H9 (cell line): ENCODE measurements around the gene UBQLN3. TPM values are rescaled to one million over a fixed set of nuclear protein-coding genes. Genes with fewer than 3 reads are reported as not detected.

ENCODE experiments used
- DNase-seq: peaks from one replicate; pipeline ENCODE4 v3.0.0-alpha.2; 2017
- H2AFZ ChIP-seq: one replicate; pipeline ENCODE4 v1.6.1; 2013; ENCODE audit warnings: mild to moderate bottlenecking, low read length, control low read depth, moderate library complexity
- H2AK5ac ChIP-seq: 2 replicates; pipeline ENCODE4 v1.6.1; 2013; ENCODE audit warnings: low read length, control low read depth, mixed read lengths; ENCODE audit not compliant: insufficient read length
- H2BK120ac ChIP-seq: one replicate; pipeline ENCODE4 v1.6.1; 2013; ENCODE audit warnings: low read depth, mild to moderate bottlenecking, low read length, control low read depth, inconsistent platforms; ENCODE audit not compliant: poor library complexity, severe bottlenecking
- H2BK12ac ChIP-seq: 2 replicates; pipeline ENCODE4 v1.6.1; 2013; ENCODE audit warnings: low read length, control low read depth, mixed read lengths, low read depth; ENCODE audit not compliant: insufficient read length
- H2BK15ac ChIP-seq: 2 replicates; pipeline ENCODE4 v1.6.1; 2013; ENCODE audit warnings: low read depth, low read length, control low read depth
- H2BK20ac ChIP-seq: one replicate; pipeline ENCODE4 v1.6.1; 2013; ENCODE audit warnings: low read depth, mild to moderate bottlenecking, low read length, control low read depth, inconsistent platforms; ENCODE audit not compliant: poor library complexity, severe bottlenecking
- H2BK5ac ChIP-seq: 2 replicates; pipeline ENCODE4 v1.6.1; 2013; ENCODE audit warnings: low read length, control low read depth, mixed read lengths; ENCODE audit not compliant: insufficient read length
- H3K14ac ChIP-seq: 2 replicates; pipeline ENCODE4 v1.6.1; 2013; ENCODE audit warnings: low read length, control low read depth; ENCODE audit not compliant: insufficient read depth
- H3K18ac ChIP-seq: 2 replicates; pipeline ENCODE4 v1.6.1; 2013; ENCODE audit warnings: low read depth, mild to moderate bottlenecking, mixed read lengths, low read length, control low read depth; ENCODE audit not compliant: insufficient read length
- H3K23ac ChIP-seq: 2 replicates; pipeline ENCODE4 v1.6.1; 2013; ENCODE audit warnings: low read length, control low read depth, mixed read lengths, low read depth; ENCODE audit not compliant: insufficient read length
- H3K23me2 ChIP-seq: 2 replicates; pipeline ENCODE4 v1.6.1; 2013; ENCODE audit warnings: low read depth, mild to moderate bottlenecking, mixed read lengths, low read length, control low read depth; ENCODE audit not compliant: insufficient read length, poor library complexity, severe bottlenecking
- H3K27ac ChIP-seq: 2 replicates; pipeline ENCODE4 v1.5.1; 2013; ENCODE audit warnings: low read length, control low read depth, mixed read lengths, low read depth; ENCODE audit not compliant: insufficient read length
- H3K27me3 ChIP-seq: 2 replicates; pipeline ENCODE4 v1.6.1; 2013; ENCODE audit warnings: low read length, control low read depth, inconsistent platforms; ENCODE audit not compliant: insufficient read depth
- H3K4ac ChIP-seq: 2 replicates; pipeline ENCODE4 v1.6.1; 2013; ENCODE audit warnings: low read depth, mild to moderate bottlenecking, control low read depth, inconsistent platforms, low read length, moderate library complexity
- H3K4me1 ChIP-seq: 2 replicates; pipeline ENCODE4 v1.6.1; 2013; ENCODE audit warnings: low read length, control low read depth, inconsistent platforms; ENCODE audit not compliant: insufficient read depth
- H3K4me2 ChIP-seq: 2 replicates; pipeline ENCODE4 v1.6.1; 2013; ENCODE audit warnings: low read length, control low read depth, mixed read lengths; ENCODE audit not compliant: insufficient read length, insufficient read depth
- H3K56ac ChIP-seq: 2 replicates; pipeline ENCODE4 v1.6.1; 2013; ENCODE audit warnings: low read depth, mild to moderate bottlenecking, mixed read lengths, low read length, control low read depth; ENCODE audit not compliant: insufficient read length
- H3K79me1 ChIP-seq: 2 replicates; pipeline ENCODE4 v1.6.1; 2013; ENCODE audit warnings: low read depth, mild to moderate bottlenecking, moderate library complexity, low read length, control low read depth, inconsistent platforms; ENCODE audit not compliant: insufficient read depth, poor library complexity, severe bottlenecking
- H3K79me2 ChIP-seq: 2 replicates; pipeline ENCODE4 v1.6.1; 2013; ENCODE audit warnings: low read length, control low read depth, inconsistent platforms; ENCODE audit not compliant: insufficient read depth
- H3K9ac ChIP-seq: 2 replicates; pipeline ENCODE4 v1.6.1; 2013; ENCODE audit warnings: low read length, control low read depth, mixed read lengths; ENCODE audit not compliant: insufficient read length; ENCODE audit errors: extremely low read depth
- H3K9me3 ChIP-seq: one replicate; pipeline ENCODE4 v1.6.1; 2013; ENCODE audit warnings: low read depth, low read length, inconsistent platforms; ENCODE audit not compliant: control insufficient read depth
- H3T11ph ChIP-seq: one replicate; pipeline ENCODE4 v1.6.1; 2013; ENCODE audit warnings: mild to moderate bottlenecking, low read length, control low read depth, inconsistent platforms
- H4K20me1 ChIP-seq: one replicate; pipeline ENCODE4 v1.6.1; 2013; ENCODE audit not compliant: control insufficient read depth, insufficient read length, insufficient read depth
- H4K5ac ChIP-seq: 2 replicates; pipeline ENCODE4 v1.6.1; 2013; ENCODE audit warnings: low read depth, mild to moderate bottlenecking, mixed read lengths, low read length, control low read depth; ENCODE audit not compliant: insufficient read length
- H4K8ac ChIP-seq: replicated peaks from 2 replicates; pipeline ENCODE4 v1.6.1; 2013; ENCODE audit warnings: low read length, control low read depth, mixed read lengths, low read depth; ENCODE audit not compliant: insufficient read length
- H4K91ac ChIP-seq: 2 replicates; pipeline ENCODE4 v1.6.1; 2013; ENCODE audit warnings: low read depth, mild to moderate bottlenecking, moderate library complexity, mixed read lengths, low read length, control low read depth; ENCODE audit not compliant: insufficient read length
- H3K27ac Mint-ChIP-seq, 3 experiments: 2 replicates in 2 of 3; 3 replicates in 1 of 3; pipeline ENCODE4 v1.8.0; 2020 to 2021; ENCODE audit warnings: mixed read lengths in 3 of 3, mild to moderate bottlenecking in 1 of 3, moderate library complexity in 1 of 3
- H3K27me3 Mint-ChIP-seq: 2 replicates; pipeline ENCODE4 v1.8.0; 2021; ENCODE audit warnings: low read depth, mild to moderate bottlenecking, moderate library complexity, mixed read lengths
- H3K36me3 Mint-ChIP-seq, 3 experiments: 2 replicates in 2 of 3; 3 replicates in 1 of 3; pipeline ENCODE4 v1.8.0; 2020 to 2021; ENCODE audit warnings: low read depth in 3 of 3, mixed read lengths in 3 of 3; ENCODE audit not compliant: insufficient read depth in 1 of 3
- H3K4me1 Mint-ChIP-seq, 2 experiments: 2 replicates each; pipeline ENCODE4 v1.8.0; 2020; ENCODE audit warnings: mixed read lengths in 2 of 2
- H3K4me3 Mint-ChIP-seq, 2 experiments: 2 replicates in 1 of 2; 3 replicates in 1 of 2; pipeline ENCODE4 v1.8.0; 2020 to 2021; ENCODE audit warnings: mild to moderate bottlenecking in 2 of 2, mixed read lengths in 2 of 2, moderate library complexity in 1 of 2
- H3K9me3 Mint-ChIP-seq, 2 experiments: 2 replicates in 1 of 2; 3 replicates in 1 of 2; pipeline ENCODE4 v1.8.0; 2020; ENCODE audit warnings: mild to moderate bottlenecking in 2 of 2, mixed read lengths in 2 of 2, moderate library complexity in 1 of 2
- WGBS: extraction: QIAGEN DNeasy Blood & Tissue Kit; methylation state at CpG from one replicate; pipeline ENCODE4 v1.1.7; 2013; ENCODE audit warnings: missing lambda C conversion rate, low lambda C conversion rate, mixed read lengths; ENCODE audit not compliant: insufficient read length; ENCODE audit errors: extremely low coverage; 5-methylcytosine and 5-hydroxymethylcytosine counted together
- total RNA-seq: library from RNA; stranded (reverse); gene quantifications from 2 replicates; pipeline ENCODE4 v1.2.1, GENCODE V29; 2021
- TF ChIP-seq, protein P1 (sequence below): fragments of 200-600 bp; sonication (generic); conservative IDR thresholded peaks from 3 replicates; pipeline ENCODE4 v1.8.0; 2021; ENCODE audit warnings: antibody characterized with exemption, mild to moderate bottlenecking

UBQLN3 gene
- total RNA-seq, 1 experiment from 2014 or later: not detected

DNA sequence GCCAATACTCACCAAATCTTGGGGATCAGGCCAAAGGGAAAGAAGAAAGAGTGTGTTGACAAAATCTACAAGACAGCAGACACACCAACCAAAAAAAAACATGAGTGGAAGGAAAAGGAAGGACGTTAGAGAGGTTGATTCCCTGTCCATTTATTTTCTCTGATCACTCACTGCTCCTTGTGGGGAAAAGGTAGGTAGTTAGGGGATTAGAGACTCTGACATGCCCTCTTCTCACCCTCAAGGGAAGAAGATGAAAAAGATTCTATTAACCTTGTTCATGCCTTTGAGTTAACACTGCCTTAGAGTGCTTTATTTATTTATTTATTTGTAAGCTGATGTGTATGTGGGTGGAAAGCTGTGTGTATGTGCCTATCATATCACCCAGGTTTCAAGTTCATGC is 38.7 kb upstream of the UBQLN3 start, which contains the start of gene OR52H1:
TSS of gene OR52H1 (minus strand) at position 101 of the 400 bp plus-strand sequence. CDS start 3,035 bp downstream, outside the sequence.
- Histone ChIP-seq H2BK20ac (no peak within 1 kb of the TSS), H3K23ac (no peak within 1 kb of the TSS), H3K9ac (no peak within 1 kb of the TSS), H3K14ac (no peak within 1 kb of the TSS), H3K79me1 (no peaks in the 10 kb centered on the region), H3K4ac (no peak within 1 kb of the TSS), H2BK120ac (no peak within 1 kb of the TSS), H2BK15ac (no peak within 1 kb of the TSS), H3K27me3 (no peaks in the 10 kb centered on the region), H3K79me2 (no peaks in the 10 kb centered on the region), H3T11ph (no peak within 1 kb of the TSS), H3K23me2 (no peaks in the 10 kb centered on the region), H2BK5ac (no peak within 1 kb of the TSS), H2BK12ac (no peak within 1 kb of the TSS), H3K18ac (no peak within 1 kb of the TSS), H3K4me2 (no peak within 1 kb of the TSS), H4K91ac (no peak within 1 kb of the TSS), H2AFZ (no peak within 1 kb of the TSS), H3K9me3 (no peaks in the 10 kb centered on the region), H2AK5ac (no peak within 1 kb of the TSS), H4K8ac (no peak within 1 kb of the TSS), H4K5ac (no peak within 1 kb of the TSS), H3K27ac (no peak within 1 kb of the TSS), H4K20me1 (no peaks in the 10 kb centered on the region), H3K4me1 (no peaks in the 10 kb centered on the region), H3K56ac (no peak within 1 kb of the TSS)
- no peak within 1 kb of the TSS for H3K27ac Mint-ChIP-seq
- no CpG with 5 or more reads among the region's 1 CpG for WGBS
- H3K4me1 Mint-ChIP-seq: no peaks in the 10 kb centered on the region
- no peak within 1 kb of the TSS for H3K4me3 Mint-ChIP-seq
- TF ChIP-seq, protein P1, sequence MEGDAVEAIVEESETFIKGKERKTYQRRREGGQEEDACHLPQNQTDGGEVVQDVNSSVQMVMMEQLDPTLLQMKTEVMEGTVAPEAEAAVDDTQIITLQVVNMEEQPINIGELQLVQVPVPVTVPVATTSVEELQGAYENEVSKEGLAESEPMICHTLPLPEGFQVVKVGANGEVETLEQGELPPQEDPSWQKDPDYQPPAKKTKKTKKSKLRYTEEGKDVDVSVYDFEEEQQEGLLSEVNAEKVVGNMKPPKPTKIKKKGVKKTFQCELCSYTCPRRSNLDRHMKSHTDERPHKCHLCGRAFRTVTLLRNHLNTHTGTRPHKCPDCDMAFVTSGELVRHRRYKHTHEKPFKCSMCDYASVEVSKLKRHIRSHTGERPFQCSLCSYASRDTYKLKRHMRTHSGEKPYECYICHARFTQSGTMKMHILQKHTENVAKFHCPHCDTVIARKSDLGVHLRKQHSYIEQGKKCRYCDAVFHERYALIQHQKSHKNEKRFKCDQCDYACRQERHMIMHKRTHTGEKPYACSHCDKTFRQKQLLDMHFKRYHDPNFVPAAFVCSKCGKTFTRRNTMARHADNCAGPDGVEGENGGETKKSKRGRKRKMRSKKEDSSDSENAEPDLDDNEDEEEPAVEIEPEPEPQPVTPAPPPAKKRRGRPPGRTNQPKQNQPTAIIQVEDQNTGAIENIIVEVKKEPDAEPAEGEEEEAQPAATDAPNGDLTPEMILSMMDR: no peak
- peaks cover 3% of the 10 kb centered on the region; the same call in 1 of the 2 replicates for H3K27me3 Mint-ChIP-seq
- H3K36me3 Mint-ChIP-seq: no peaks in the 10 kb centered on the region
- no peaks in the 10 kb centered on the region for H3K9me3 Mint-ChIP-seq
- no peak for DNase-seq
